Stimulated activated naive CD8-positive, alpha-beta T cell treated with anti-CD3 and anti-CD28 coated beads, Interleukin-15, Interleukin-2, amounts not matched to agents 100 ng/mL and 50 ng/mL, for 24 hours (primary cell): Measurements from ENCODE around the gene GABRR1.
A peak's percentile ranks its signal among the peaks of the same experiment; 100 is the strongest.

Experiments used
- H3K27ac Mint-ChIP-seq: one replicate; pipeline ENCODE4 v1.8.0; 2021; ENCODE audit warnings: mild to moderate bottlenecking, mixed read lengths
- H3K27me3 Mint-ChIP-seq: one replicate; pipeline ENCODE4 v1.8.0; 2021; ENCODE audit warnings: mixed read lengths
- H3K36me3 Mint-ChIP-seq: one replicate; pipeline ENCODE4 v1.8.0; 2021; ENCODE audit warnings: low read depth, mixed read lengths
- H3K4me1 Mint-ChIP-seq: one replicate; pipeline ENCODE4 v1.8.0; 2021; ENCODE audit warnings: low read depth, mixed read lengths
- H3K4me3 Mint-ChIP-seq: one replicate; pipeline ENCODE4 v1.8.0; 2021; ENCODE audit warnings: mild to moderate bottlenecking, mixed read lengths
- H3K9me3 Mint-ChIP-seq: one replicate; pipeline ENCODE4 v1.8.0; 2021; ENCODE audit warnings: mixed read lengths

The GABRR1 gene

DNA sequence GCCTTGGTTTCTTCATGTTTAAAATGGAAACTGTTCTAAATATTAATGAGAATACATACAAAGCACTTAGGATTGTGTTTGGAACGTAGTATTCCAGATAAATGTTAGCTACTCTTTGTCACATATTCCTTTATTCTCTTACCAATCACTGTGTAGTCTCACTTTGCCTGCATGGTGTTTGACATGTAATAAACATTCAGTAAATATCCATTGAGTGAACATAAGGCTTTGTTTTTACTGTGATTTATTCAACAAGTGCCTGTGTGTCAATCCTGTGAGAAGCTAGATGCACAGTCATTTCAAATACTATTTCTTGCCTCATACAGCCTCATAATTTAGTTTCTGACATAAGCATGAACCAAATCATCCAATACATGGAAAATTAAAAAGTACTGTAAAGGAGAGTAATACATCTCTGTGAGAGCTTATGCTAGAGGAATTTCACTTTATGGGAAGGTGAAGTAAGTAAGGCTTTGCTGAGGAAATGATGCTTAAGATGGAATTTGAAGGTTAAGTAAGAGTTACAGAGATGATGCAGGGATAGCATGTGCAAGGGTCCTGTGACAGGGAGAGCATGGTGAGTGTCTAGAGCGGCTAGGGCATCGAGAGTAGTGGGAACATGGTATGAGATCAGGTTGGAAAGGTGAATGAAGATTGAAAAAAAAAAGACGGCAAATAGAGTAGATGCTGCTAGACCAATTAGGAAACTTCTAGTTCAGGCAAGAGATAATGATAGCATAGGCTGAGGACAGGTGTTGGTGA lies 56.6 kb downstream of the GABRR1 start:
- no peak overlapping the region for H3K27ac Mint-ChIP-seq
- H3K4me1 Mint-ChIP-seq: no peaks in the 10 kb centered on the region
- H3K36me3 Mint-ChIP-seq: peaks cover 69% of the 10 kb centered on the region
- no peaks in the 10 kb centered on the region for H3K27me3 Mint-ChIP-seq
- H3K4me3 Mint-ChIP-seq: no peak overlapping the region
- no peaks in the 10 kb centered on the region for H3K9me3 Mint-ChIP-seq

DNA sequence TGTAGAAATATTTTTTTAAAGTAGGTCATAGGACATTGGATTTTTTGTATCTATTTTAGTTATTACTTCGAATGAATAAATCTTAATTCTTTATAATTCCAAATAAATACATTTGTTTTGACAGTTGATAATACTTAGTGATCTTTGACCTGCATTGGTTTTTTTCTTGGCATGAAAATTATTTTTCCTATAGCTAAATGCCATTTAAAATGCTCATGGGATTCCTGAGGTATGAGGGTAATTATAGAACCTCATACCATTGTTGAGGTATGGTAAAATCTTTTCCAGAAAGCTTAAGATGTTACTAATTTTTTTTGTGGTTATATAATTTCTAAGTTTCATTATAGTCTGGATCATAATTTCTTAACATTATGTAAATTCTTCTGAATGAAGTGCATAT lies 63.0 kb downstream of the GABRR1 start:
- Mint-ChIP-seq H3K36me3 (peaks cover 58% of the 10 kb centered on the region), H3K9me3 (no peaks in the 10 kb centered on the region), H3K27ac (no peak overlapping the region), H3K4me3 (no peak overlapping the region), H3K27me3 (no peaks in the 10 kb centered on the region), H3K4me1 (peaks cover 10% of the 10 kb centered on the region)

GRCh38 chr6:89148016-89148750 lies 69.0 kb downstream of the GABRR1 start:
- H3K4me1 Mint-ChIP-seq: peaks cover 50% of the 10 kb centered on the region
- peaks cover 36% of the 10 kb centered on the region for H3K36me3 Mint-ChIP-seq
- no peak overlapping the region for H3K27ac Mint-ChIP-seq
- no peaks in the 10 kb centered on the region for H3K27me3 Mint-ChIP-seq
- peak overlapping the region; percentile 68 for H3K4me3 Mint-ChIP-seq
- H3K9me3 Mint-ChIP-seq: no peaks in the 10 kb centered on the region

DNA sequence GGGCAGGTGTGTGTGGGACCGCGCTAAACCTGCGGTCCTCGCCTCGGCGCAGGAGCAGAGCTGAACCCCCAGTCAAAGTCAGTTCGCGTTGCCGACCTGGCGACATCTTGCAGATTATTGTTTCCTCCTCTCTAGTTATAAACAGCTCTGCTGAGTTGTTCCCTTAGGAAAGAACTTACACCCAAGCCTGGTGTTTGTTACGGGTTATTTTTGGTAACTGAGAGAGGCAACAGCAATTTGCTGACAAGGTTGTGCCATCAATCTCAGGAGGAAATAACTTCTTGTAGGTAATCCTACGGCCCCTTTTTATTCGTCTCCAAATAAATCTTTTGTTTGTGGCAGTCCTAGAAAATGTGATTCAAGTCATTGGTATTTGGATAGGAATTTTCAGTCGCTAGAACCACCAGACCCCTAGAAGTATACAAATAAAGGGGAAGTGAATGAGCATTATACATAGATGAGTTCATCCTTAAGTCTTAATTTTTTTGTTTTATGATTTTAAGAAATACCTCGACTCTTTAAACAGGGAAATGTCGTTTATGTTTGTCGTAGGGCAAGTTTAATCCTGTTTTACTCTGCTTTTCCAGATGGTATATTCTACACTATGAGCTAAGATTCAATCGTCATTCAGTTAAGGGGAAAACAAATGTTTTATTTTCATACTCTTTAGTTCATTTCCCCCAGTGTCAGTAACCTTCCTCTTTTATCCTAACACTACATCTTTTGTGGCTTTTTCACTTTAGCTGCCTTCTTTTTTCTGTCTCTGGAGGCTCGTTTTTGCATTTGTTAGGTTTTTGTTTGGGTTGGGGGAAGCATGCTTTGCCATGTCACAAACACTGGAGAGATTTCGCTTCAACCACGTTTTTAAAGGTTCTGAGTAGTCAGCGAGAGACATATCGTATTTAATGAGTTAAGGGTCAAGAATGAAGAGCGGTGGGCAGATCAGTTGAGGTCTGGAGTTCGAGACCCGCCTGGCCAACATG lies 70.1 kb downstream of the GABRR1 start:
- H3K9me3 Mint-ChIP-seq: no peaks in the 10 kb centered on the region
- peak overlapping the region; percentile 85 for H3K27ac Mint-ChIP-seq
- H3K36me3 Mint-ChIP-seq: peaks cover 28% of the 10 kb centered on the region
- peaks cover 49% of the 10 kb centered on the region for H3K4me1 Mint-ChIP-seq
- H3K4me3 Mint-ChIP-seq: peak overlapping the region; percentile 95
- no peaks in the 10 kb centered on the region for H3K27me3 Mint-ChIP-seq

GRCh38 chr6:89145956-89146717 lies 71.0 kb downstream of the GABRR1 start, which contains the start of gene PM20D2:
TSS of gene PM20D2 (plus strand) at chr6:89146055. CDS start at chr6:89146145, 90 bp downstream.
- Mint-ChIP-seq H3K4me1 (peaks cover 46% of the 10 kb centered on the region), H3K9me3 (no peaks in the 10 kb centered on the region), H3K27ac (peak within 1 kb of the TSS; percentile 93), H3K36me3 (peaks cover 24% of the 10 kb centered on the region), H3K27me3 (no peaks in the 10 kb centered on the region), H3K4me3 (peak within 1 kb of the TSS; percentile 95)

DNA sequence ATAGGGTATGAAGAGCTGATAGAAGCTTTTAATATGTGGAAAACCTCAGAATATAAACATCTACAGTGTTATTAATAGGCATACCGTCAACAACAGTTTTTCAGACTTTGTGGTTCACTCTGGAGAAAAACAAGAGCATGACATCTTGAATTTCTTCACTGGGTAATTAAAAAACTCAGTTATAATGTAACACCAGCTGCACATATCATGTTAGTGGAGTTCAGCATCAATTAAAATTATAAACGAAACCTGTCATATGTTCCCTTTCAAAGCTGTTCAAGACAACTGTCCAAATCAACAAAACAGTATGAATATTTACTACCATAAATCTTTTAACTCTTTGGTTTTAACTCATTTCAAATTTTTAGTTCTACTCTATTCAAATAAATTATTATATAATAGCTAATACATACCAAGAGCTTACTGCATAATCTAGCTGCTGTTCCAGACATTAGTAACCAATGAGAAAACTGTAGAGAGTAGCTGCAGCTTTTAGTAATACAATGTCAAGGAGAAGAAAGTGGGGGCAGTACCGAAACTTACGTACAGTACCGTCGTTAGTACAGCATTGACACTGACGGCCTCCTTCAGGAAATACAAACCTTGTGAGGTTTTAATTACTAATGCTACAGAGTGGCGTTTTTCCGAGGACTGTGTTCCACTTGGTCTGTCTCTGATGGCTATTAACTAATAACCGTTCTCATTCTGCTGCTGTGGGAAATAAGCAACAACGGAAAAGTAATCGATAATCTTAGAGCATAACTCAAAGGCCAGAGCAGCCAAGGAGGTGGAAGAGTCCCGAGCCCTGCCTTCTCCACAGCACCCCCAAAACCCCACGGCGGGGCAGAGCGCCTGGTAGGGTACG lies 71.8 kb downstream of the GABRR1 start:
- Mint-ChIP-seq H3K27ac (peak overlapping the region; percentile 93), H3K27me3 (no peaks in the 10 kb centered on the region), H3K36me3 (peaks cover 24% of the 10 kb centered on the region), H3K9me3 (no peaks in the 10 kb centered on the region), H3K4me1 (peaks cover 46% of the 10 kb centered on the region), H3K4me3 (peak overlapping the region; percentile 88)

- Mint-ChIP-seq H3K27me3 (no peaks in the 10 kb centered on the region), H3K4me3 (no peak overlapping the region), H3K27ac (no peak overlapping the region), H3K4me1 (peaks cover 43% of the 10 kb centered on the region), H3K9me3 (no peaks in the 10 kb centered on the region), H3K36me3 (peaks cover 18% of the 10 kb centered on the region)
These were observed 72.7 kb downstream of the GABRR1 start for GRCh38 chr6:89144354-89144906.

GRCh38 chr6:89140347-89141156 lies 76.6 kb downstream of the GABRR1 start:
- H3K36me3 Mint-ChIP-seq: no peaks in the 10 kb centered on the region
- H3K9me3 Mint-ChIP-seq: no peaks in the 10 kb centered on the region
- no peak overlapping the region for H3K4me3 Mint-ChIP-seq
- no peak overlapping the region for H3K27ac Mint-ChIP-seq
- no peaks in the 10 kb centered on the region for H3K27me3 Mint-ChIP-seq
- peaks cover 17% of the 10 kb centered on the region for H3K4me1 Mint-ChIP-seq

DNA sequence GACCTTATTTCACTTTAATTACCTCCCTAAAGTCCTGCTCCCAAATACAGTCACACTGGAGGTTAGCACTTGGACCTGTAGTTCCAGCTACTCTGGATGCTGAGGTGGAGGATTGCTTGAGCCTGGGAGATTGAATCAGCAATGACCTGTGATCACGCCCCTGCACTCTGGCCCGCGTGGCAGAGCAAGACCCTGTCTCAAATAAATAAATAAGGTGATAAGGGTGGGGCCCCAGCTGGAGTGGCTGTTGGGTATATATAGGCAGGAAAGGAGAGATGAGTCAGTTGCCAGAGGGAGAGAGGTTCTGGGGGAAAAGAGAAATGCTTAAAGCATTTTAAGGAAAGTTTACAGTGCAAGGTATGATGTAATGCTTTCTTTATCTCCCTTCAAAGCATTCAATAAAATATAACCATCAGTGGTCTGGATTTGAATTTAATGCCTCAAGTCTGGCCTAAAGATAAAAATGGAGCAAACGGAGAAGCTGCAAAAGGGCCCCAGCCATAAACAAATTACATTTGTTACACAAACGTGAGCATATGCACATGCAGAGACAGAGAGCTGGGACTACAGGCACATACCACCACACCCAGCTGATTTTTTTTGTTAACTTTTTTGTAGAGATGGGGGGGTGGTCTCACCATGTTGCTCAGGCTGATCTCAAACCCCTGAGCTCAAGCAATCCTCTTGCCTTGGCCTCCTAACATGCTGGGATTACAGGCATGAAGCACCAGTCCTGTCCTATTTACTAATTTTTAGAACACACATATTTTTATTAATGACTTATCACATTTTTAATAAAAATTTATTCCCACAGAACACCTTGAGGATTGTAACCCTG lies 77.4 kb downstream of the GABRR1 start:
- H3K9me3 Mint-ChIP-seq: no peaks in the 10 kb centered on the region
- H3K27ac Mint-ChIP-seq: no peak overlapping the region
- H3K27me3 Mint-ChIP-seq: no peaks in the 10 kb centered on the region
- H3K4me1 Mint-ChIP-seq: peaks cover 10% of the 10 kb centered on the region
- no peaks in the 10 kb centered on the region for H3K36me3 Mint-ChIP-seq
- no peak overlapping the region for H3K4me3 Mint-ChIP-seq

DNA sequence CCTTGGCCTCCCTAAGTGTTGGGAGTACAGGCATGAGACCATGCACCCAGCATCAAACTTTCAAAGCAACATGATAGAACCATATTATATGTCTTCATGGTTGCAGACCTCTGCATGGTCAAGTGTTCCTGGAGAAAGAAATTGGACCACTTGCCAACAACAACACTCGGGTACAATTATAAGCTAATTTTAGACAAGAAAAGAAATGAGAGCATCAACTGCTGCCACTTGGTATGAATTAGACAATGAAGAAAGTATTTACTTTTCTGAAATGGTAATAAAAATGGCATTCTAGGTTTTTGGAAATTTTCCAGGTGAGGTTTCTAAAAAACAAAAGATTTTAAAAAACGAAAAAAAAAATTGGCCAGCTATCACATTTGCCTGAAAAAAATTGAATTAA lies 79.0 kb downstream of the GABRR1 start:
- Mint-ChIP-seq H3K27me3 (no peaks in the 10 kb centered on the region), H3K36me3 (no peaks in the 10 kb centered on the region), H3K4me3 (no peak overlapping the region), H3K27ac (no peak overlapping the region), H3K9me3 (no peaks in the 10 kb centered on the region), H3K4me1 (no peaks in the 10 kb centered on the region)

DNA sequence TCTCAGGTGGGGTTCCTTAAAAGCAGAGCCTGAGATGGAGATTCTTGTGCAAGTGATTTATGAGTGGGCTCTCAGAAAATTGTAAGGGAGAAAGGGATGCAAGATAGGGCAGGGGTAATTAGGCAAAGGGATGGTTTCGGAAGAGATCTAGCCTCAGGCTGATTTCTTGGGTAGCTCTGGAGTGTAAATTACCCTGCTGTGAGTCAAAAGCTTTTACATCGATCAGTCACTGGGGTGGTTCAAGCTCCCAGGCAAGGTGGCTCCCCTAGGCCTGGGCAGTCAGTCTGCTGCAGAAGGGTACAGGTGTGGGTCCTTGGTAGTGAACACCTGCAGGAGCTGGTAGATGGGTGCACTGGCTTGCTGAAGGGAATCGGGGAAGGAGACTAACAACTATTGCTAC lies 82.4 kb downstream of the GABRR1 start:
- Mint-ChIP-seq H3K36me3 (no peaks in the 10 kb centered on the region), H3K9me3 (no peaks in the 10 kb centered on the region), H3K4me1 (no peaks in the 10 kb centered on the region), H3K4me3 (no peak overlapping the region), H3K27me3 (no peaks in the 10 kb centered on the region), H3K27ac (no peak overlapping the region)

DNA sequence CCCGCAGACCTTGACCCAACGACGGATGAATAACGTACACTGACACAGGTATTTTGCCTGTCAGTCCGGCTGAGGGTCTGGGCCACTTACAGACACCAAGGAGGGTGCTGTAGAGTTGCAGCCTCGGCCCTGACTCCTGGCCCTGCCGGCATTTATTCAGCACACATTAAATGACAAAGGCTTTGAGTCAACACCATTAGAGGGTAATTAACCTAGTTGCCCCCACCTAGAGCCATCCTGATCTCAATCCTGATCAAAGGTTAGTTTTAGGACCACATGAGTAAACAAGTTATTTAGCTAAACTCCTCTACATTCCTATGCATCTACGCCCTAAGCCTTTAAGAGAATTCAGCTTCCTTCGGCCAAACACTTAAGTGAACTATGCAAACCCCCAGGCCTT lies 83.2 kb downstream of the GABRR1 start:
- no peaks in the 10 kb centered on the region for H3K36me3 Mint-ChIP-seq
- no peaks in the 10 kb centered on the region for H3K4me1 Mint-ChIP-seq
- H3K4me3 Mint-ChIP-seq: no peak overlapping the region
- H3K9me3 Mint-ChIP-seq: peaks cover under 1% of the 10 kb centered on the region
- H3K27ac Mint-ChIP-seq: no peak overlapping the region
- H3K27me3 Mint-ChIP-seq: no peaks in the 10 kb centered on the region
